Measurements from ENCODE around the gene UST. TPM values are rescaled to one million over a fixed set of nuclear protein-coding genes. Genes with fewer than 3 reads are reported as not detected.

UST gene
- total and polyA plus RNA-seq, 9 of the 15 experiments (the other 6 are each of a cell fraction or from before 2014, with no cell fraction given) = 0.04 to 0.10 TPM; not detected in 7

DNA sequence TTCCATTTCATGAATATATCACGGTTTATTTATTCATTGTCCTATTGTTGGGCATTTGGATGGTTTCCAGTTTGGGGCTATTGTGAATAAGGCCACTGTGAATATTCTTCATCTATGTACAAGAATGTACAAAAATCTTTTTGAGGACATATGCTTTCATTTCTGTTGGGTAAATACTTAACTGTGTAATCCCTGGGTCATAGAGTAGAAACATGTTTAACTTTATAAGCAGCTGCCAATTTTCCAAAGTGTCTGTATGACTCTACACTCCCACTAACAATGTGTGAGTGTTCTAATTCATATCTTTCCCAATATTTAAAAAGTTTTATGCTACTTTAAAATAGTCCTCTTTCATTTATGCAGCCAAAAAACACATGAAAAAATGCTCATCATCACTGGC is 98.6 kb downstream of the UST start:
- H2AFZ ChIP-seq (ENCODE audit: low read depth, low read length) = no peak overlapping the region
- peaks cover 0 to 6% of the 10 kb centered on the region in 2 experiments; a peak in 1 of 5 replicates for H3K27me3 ChIP-seq (ENCODE audit: control insufficient read depth in 2 of 2, insufficient read depth in 2 of 2, low read length in 2 of 2)
- no peaks in the 10 kb centered on the region for H3K9me3 ChIP-seq (replicated peaks; ENCODE audit: control insufficient read depth, insufficient read depth, low read depth, low read length)
- H3K4me3 ChIP-seq = no peak overlapping the region
- H3K79me2 ChIP-seq (ENCODE audit: control insufficient read depth, insufficient read depth, low read length) = no peaks in the 10 kb centered on the region
- WGBS (ENCODE audit: insufficient coverage, low coverage, missing lambda C conversion rate) = 11% methylated on average over 1 of the region's 1 CpG
- intact Hi-C loops (cut with micrococcal nuclease) (no loop called here), in situ Hi-C loops (cut with MboI) (no loop called here)
- H3K27ac ChIP-seq (ENCODE audit: extremely low read depth, low read depth, low read length) = no peak overlapping the region
- no peaks in the 10 kb centered on the region for H3K36me3 ChIP-seq (ENCODE audit: control insufficient read depth, insufficient read depth, low read length)
- ATAC-seq = no peak
- DNase-seq (ENCODE audit: extremely low read depth in 1 of 4, low spot score in 3 of 4) = no peak
- H3K4me2 ChIP-seq (ENCODE audit: insufficient read depth, low read length) = no peak overlapping the region
- CTCF ChIA-PET (ENCODE audit: low intra/inter-chr PET ratio) = no interaction called here
- H3K9me1 ChIP-seq (ENCODE audit: control insufficient read depth, insufficient read depth, low read length) = no peaks in the 10 kb centered on the region
- no TSS peak for BruUV-seq (replicated peaks)
- no peaks in the 10 kb centered on the region for H3K4me1 ChIP-seq (replicated peaks in 1 of 2; ENCODE audit: control insufficient read depth in 2 of 2, insufficient read depth in 2 of 2, low read length in 2 of 2)
- no peak for FAIRE-seq
- no peaks in the 10 kb centered on the region for H4K20me1 ChIP-seq (replicated peaks; ENCODE audit: control insufficient read depth, insufficient read depth, low read length)
- POLR2A ChIA-PET = no interaction called here
- H3K9ac ChIP-seq (ENCODE audit: insufficient read depth in 1 of 2, low read depth in 2 of 2, low read length in 2 of 2) = no peak overlapping the region
- TF ChIP-seq CBFB (CRISPR knock-in tag; IDR thresholded peaks at IDR 0.05) (no peak), PTBP1 (IDR thresholded peaks at IDR 0.05; ENCODE audit: low read depth, low read length) (no peak), CBX2 (IDR thresholded peaks at IDR 0.05; ENCODE audit: insufficient read depth, low read length, poor library complexity, severe bottlenecking) (no peak), CBFA2T3 (IDR thresholded peaks at IDR 0.05) (no peak), ZNF79 (CRISPR knock-in tag; IDR thresholded peaks at IDR 0.05; ENCODE audit: low read depth) (no peak), SMAD1 (IDR thresholded peaks at IDR 0.05; ENCODE audit: low read depth, low read length, partially characterized antibody) (no peak), NONO (IDR thresholded peaks at IDR 0.05; ENCODE audit: low read depth in 2 of 2, low read length in 1 of 2) (no peak), ZNF253 (CRISPR knock-in tag; conservative IDR thresholded peaks at IDR 0.05) (no peak), PHF8 (IDR thresholded peaks at IDR 0.05; ENCODE audit: borderline replicate concordance, low read length) (no peak), ZNF644 (tag; IDR thresholded peaks at IDR 0.05; ENCODE audit: low read depth) (no peak)
- TF ChIP-seq, protein P1, sequence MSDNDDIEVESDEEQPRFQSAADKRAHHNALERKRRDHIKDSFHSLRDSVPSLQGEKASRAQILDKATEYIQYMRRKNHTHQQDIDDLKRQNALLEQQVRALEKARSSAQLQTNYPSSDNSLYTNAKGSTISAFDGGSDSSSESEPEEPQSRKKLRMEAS (CRISPR knock-in tag; IDR thresholded peaks at IDR 0.05) = no peak
- TF ChIP-seq, protein P2, sequence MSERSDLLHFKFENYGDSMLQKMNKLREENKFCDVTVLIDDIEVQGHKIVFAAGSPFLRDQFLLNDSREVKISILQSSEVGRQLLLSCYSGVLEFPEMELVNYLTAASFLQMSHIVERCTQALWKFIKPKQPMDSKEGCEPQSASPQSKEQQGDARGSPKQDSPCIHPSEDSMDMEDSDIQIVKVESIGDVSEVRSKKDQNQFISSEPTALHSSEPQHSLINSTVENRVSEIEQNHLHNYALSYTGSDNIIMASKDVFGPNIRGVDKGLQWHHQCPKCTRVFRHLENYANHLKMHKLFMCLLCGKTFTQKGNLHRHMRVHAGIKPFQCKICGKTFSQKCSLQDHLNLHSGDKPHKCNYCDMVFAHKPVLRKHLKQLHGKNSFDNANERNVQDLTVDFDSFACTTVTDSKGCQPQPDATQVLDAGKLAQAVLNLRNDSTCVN (CRISPR knock-in tag; IDR thresholded peaks at IDR 0.05) = no peak
- TF ChIP-seq, protein P3, sequence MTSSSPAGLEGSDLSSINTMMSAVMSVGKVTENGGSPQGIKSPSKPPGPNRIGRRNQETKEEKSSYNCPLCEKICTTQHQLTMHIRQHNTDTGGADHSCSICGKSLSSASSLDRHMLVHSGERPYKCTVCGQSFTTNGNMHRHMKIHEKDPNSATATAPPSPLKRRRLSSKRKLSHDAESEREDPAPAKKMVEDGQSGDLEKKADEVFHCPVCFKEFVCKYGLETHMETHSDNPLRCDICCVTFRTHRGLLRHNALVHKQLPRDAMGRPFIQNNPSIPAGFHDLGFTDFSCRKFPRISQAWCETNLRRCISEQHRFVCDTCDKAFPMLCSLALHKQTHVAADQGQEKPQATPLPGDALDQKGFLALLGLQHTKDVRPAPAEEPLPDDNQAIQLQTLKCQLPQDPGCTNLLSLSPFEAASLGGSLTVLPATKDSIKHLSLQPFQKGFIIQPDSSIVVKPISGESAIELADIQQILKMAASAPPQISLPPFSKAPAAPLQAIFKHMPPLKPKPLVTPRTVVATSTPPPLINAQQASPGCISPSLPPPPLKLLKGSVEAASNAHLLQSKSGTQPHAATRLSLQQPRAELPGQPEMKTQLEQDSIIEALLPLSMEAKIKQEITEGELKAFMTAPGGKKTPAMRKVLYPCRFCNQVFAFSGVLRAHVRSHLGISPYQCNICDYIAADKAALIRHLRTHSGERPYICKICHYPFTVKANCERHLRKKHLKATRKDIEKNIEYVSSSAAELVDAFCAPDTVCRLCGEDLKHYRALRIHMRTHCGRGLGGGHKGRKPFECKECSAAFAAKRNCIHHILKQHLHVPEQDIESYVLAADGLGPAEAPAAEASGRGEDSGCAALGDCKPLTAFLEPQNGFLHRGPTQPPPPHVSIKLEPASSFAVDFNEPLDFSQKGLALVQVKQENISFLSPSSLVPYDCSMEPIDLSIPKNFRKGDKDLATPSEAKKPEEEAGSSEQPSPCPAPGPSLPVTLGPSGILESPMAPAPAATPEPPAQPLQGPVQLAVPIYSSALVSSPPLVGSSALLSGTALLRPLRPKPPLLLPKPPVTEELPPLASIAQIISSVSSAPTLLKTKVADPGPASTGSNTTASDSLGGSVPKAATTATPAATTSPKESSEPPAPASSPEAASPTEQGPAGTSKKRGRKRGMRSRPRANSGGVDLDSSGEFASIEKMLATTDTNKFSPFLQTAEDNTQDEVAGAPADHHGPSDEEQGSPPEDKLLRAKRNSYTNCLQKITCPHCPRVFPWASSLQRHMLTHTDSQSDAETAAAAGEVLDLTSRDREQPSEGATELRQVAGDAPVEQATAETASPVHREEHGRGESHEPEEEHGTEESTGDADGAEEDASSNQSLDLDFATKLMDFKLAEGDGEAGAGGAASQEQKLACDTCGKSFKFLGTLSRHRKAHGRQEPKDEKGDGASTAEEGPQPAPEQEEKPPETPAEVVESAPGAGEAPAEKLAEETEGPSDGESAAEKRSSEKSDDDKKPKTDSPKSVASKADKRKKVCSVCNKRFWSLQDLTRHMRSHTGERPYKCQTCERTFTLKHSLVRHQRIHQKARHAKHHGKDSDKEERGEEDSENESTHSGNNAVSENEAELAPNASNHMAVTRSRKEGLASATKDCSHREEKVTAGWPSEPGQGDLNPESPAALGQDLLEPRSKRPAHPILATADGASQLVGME (CRISPR knock-in tag; IDR thresholded peaks at IDR 0.05) = no peak
